ENCODE measurements around the gene BLVRB.
A peak's percentile ranks its signal among the peaks of the same experiment; 100 is the strongest.

BLVRB gene

GRCh38 chr19:40407714-40408597, 57.6 kb downstream of the BLVRB start:
- no peak overlapping the region for H2AFZ ChIP-seq (ENCODE audit: low read length)
- H3K4me1 ChIP-seq (ENCODE audit: insufficient read depth, low read length, poor library complexity, severe bottlenecking): peaks cover 5% of the 10 kb centered on the region
- no peaks in the 10 kb centered on the region for H4K20me1 ChIP-seq (ENCODE audit: insufficient read depth, low read length, poor library complexity, severe bottlenecking)
- no peak overlapping the region for H3K9ac ChIP-seq (ENCODE audit: low read depth, low read length, poor library complexity, severe bottlenecking)
- TF ChIP-seq EZH2phosphoT487 (IDR thresholded peaks at IDR 0.05; ENCODE audit: borderline replicate concordance): no peak
- TF ChIP-seq, protein P1, sequence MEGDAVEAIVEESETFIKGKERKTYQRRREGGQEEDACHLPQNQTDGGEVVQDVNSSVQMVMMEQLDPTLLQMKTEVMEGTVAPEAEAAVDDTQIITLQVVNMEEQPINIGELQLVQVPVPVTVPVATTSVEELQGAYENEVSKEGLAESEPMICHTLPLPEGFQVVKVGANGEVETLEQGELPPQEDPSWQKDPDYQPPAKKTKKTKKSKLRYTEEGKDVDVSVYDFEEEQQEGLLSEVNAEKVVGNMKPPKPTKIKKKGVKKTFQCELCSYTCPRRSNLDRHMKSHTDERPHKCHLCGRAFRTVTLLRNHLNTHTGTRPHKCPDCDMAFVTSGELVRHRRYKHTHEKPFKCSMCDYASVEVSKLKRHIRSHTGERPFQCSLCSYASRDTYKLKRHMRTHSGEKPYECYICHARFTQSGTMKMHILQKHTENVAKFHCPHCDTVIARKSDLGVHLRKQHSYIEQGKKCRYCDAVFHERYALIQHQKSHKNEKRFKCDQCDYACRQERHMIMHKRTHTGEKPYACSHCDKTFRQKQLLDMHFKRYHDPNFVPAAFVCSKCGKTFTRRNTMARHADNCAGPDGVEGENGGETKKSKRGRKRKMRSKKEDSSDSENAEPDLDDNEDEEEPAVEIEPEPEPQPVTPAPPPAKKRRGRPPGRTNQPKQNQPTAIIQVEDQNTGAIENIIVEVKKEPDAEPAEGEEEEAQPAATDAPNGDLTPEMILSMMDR (conservative IDR thresholded peaks at IDR 0.05; ENCODE audit: low read length): no peak
- H3K9me2 ChIP-seq (replicated peaks; ENCODE audit: low read depth, low read length): no peaks in the 10 kb centered on the region
- peaks cover 2% of the 10 kb centered on the region; the same call in 1 of the 2 replicates for H3F3A ChIP-seq (ENCODE audit: low read depth)
- no peaks in the 10 kb centered on the region for H3K9me3 ChIP-seq (ENCODE audit: insufficient read depth, low read depth, low read length)
- no peaks in the 10 kb centered on the region for H3K79me2 ChIP-seq (ENCODE audit: insufficient read depth, low read length)
- no peak overlapping the region for H3K4me2 ChIP-seq (ENCODE audit: low read depth, low read length, poor library complexity, severe bottlenecking)
- H3K4me3 ChIP-seq (ENCODE audit: low read length, poor library complexity, severe bottlenecking): no peak overlapping the region
- H3K36me3 ChIP-seq (ENCODE audit: insufficient read depth, low read length): no peaks in the 10 kb centered on the region
- no peaks in the 10 kb centered on the region for H3K27me3 ChIP-seq (ENCODE audit: insufficient read depth, low read length, poor library complexity, severe bottlenecking)

GRCh38 chr19:40403262-40403984, 62.1 kb downstream of the BLVRB start:
- Histone ChIP-seq H3K4me3 (ENCODE audit: low read length, poor library complexity, severe bottlenecking) (peak overlapping the region; percentile 75), H3K4me1 (ENCODE audit: insufficient read depth, low read length, poor library complexity, severe bottlenecking) (no peaks in the 10 kb centered on the region), H3K27me3 (ENCODE audit: insufficient read depth, low read length, poor library complexity, severe bottlenecking) (no peaks in the 10 kb centered on the region), H4K20me1 (ENCODE audit: insufficient read depth, low read length, poor library complexity, severe bottlenecking) (no peaks in the 10 kb centered on the region), H2AFZ (ENCODE audit: low read length) (peak overlapping the region; percentile 96), H3F3A (ENCODE audit: low read depth) (peaks cover 2% of the 10 kb centered on the region; the same call in 1 of the 2 replicates), H3K9ac (ENCODE audit: low read depth, low read length, poor library complexity, severe bottlenecking) (peak overlapping the region; percentile 66), H3K9me2 (replicated peaks; ENCODE audit: low read depth, low read length) (no peaks in the 10 kb centered on the region), H3K4me2 (ENCODE audit: low read depth, low read length, poor library complexity, severe bottlenecking) (peak overlapping the region; percentile 89), H3K9me3 (ENCODE audit: insufficient read depth, low read depth, low read length) (no peaks in the 10 kb centered on the region), H3K79me2 (ENCODE audit: insufficient read depth, low read length) (no peaks in the 10 kb centered on the region), H3K36me3 (ENCODE audit: insufficient read depth, low read length) (no peaks in the 10 kb centered on the region)
- TF ChIP-seq, protein P1 (conservative IDR thresholded peaks at IDR 0.05; ENCODE audit: low read length): no peak
- no peak for TF ChIP-seq EZH2phosphoT487 (IDR thresholded peaks at IDR 0.05; ENCODE audit: borderline replicate concordance)

DNA sequence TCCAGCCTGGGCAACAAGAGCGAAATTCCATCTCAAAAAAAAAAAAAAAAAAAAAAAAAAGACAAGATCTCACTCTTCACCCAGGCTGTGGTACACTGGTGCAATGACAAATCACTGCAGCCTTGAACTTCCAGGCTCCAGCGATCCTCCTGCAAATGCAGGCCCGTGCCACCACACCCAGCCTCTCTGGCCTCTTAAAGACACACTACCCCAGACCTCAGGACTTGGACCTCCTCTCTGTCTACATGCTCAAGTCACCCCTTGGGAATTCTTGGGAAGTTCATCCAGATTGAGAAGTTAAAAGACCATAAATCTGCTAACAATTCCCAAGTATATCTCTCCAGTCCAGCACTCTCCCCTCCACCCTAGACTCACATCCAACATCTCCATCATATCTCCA, 65.0 kb downstream of the BLVRB start:
- no peak overlapping the region for H3K9ac ChIP-seq (ENCODE audit: low read depth, low read length, poor library complexity, severe bottlenecking)
- TF ChIP-seq, protein P1 (conservative IDR thresholded peaks at IDR 0.05; ENCODE audit: low read length): no peak
- no peak for TF ChIP-seq EZH2phosphoT487 (IDR thresholded peaks at IDR 0.05; ENCODE audit: borderline replicate concordance)
- H3K27me3 ChIP-seq (ENCODE audit: insufficient read depth, low read length, poor library complexity, severe bottlenecking): no peaks in the 10 kb centered on the region
- H3F3A ChIP-seq (ENCODE audit: low read depth): peaks cover 2% of the 10 kb centered on the region; the same call in 1 of the 2 replicates
- H3K9me3 ChIP-seq (ENCODE audit: insufficient read depth, low read depth, low read length): no peaks in the 10 kb centered on the region
- H3K4me2 ChIP-seq (ENCODE audit: low read depth, low read length, poor library complexity, severe bottlenecking): no peak overlapping the region
- no peaks in the 10 kb centered on the region for H3K4me1 ChIP-seq (ENCODE audit: insufficient read depth, low read length, poor library complexity, severe bottlenecking)
- H3K79me2 ChIP-seq (ENCODE audit: insufficient read depth, low read length): no peaks in the 10 kb centered on the region
- H3K9me2 ChIP-seq (replicated peaks; ENCODE audit: low read depth, low read length): no peaks in the 10 kb centered on the region
- no peaks in the 10 kb centered on the region for H3K36me3 ChIP-seq (ENCODE audit: insufficient read depth, low read length)
- no peak overlapping the region for H3K4me3 ChIP-seq (ENCODE audit: low read length, poor library complexity, severe bottlenecking)
- H2AFZ ChIP-seq (ENCODE audit: low read length): no peak overlapping the region
- H4K20me1 ChIP-seq (ENCODE audit: insufficient read depth, low read length, poor library complexity, severe bottlenecking): no peaks in the 10 kb centered on the region

All from Loucy (cell line).